GM12872 (cell line): ENCODE data around the gene SCAMP1.

Experiments
- CTCF ChIP-seq: IDR thresholded peaks from 3 replicates; pipeline ENCODE4 v1.5.1; 2011; ENCODE audit warnings: low read depth, mild to moderate bottlenecking, low read length, moderate library complexity; ENCODE audit not compliant: insufficient read depth

The SCAMP1 gene

GRCh38 chr5:78345485-78345884 lies 14.9 kb upstream of the SCAMP1 start:
- no peak for TF ChIP-seq CTCF

- no peak for TF ChIP-seq CTCF
These were observed 6.9 kb upstream of the SCAMP1 start for GRCh38 chr5:78353520-78353919.

- no peak for TF ChIP-seq CTCF
These were observed 6.2 kb upstream of the SCAMP1 start for GRCh38 chr5:78354066-78354670.

- no peak for TF ChIP-seq CTCF
These were observed 4.9 kb upstream of the SCAMP1 start for GRCh38 chr5:78355561-78355960.

- TF ChIP-seq CTCF: no peak
These were observed 182 bp downstream of the SCAMP1 start for GRCh38 chr5:78360674-78360923.

GRCh38 chr5:78360924-78361630 lies 660 bp downstream of the SCAMP1 start:
- TF ChIP-seq CTCF: peak; percentile 46; the same call in 1 of the 3 replicates

- no peak for TF ChIP-seq CTCF
These were observed 1.2 kb downstream of the SCAMP1 start for GRCh38 chr5:78361631-78361993.

GRCh38 chr5:78362220-78362619 lies 1.8 kb downstream of the SCAMP1 start:
- TF ChIP-seq CTCF: no peak
